Heart left ventricle (tissue), 13 donors: ENCODE measurements around the gene CAPRIN1.

Experiments
- CTCF ChIP-seq, 12 donors: fragments of 200-600 bp; sonication (generic) in 4 of 12; IDR thresholded peaks; one replicate each; pipeline versions ENCODE4 v1.5.0 to v1.8.0; 2018 to 2022; ENCODE audit warnings: antibody characterized with exemption in 12 of 12, mild to moderate bottlenecking in 5 of 12
- POLR2A ChIP-seq, 2 donors: fragments of 450-650 bp; IDR thresholded peaks; one replicate each; pipeline ENCODE4 v1.6.1; 2017; ENCODE audit warnings: antibody characterized with exemption in 2 of 2, mild to moderate bottlenecking in 2 of 2, moderate library complexity in 2 of 2
- donor health status: ischemic (EF 13 %, LVEDD 7.1; RV severe dilation, severe dysfunction).
- donor health status: DM: no; HTN: yes; CAD: no.
- donor health status: DM: no; HTN: no; CAD: no.
- donor health status: ischemic (EF 25% LVEDD 6.9; RV normal size, moderate dysfunction).
- donor health status: ischemic (EF 25% LVEDD 5.7; RV mildly dilated, moderate dysfunction).
- donor health status: ischemic (EF 35%, LVEDD 5.7; RV mildly dilated, moderate dysfunction).
- donor health status: nonischemic (EF 11% LVEDD 7.7; RV severe dilation, severe dysfunction).
- donor health status: DM: yes; HTN: yes; CAD: no.
- donor health status: PGD.
- donor health status: ischemic (EF 29% LVEDD 5.4; RV normal size, mild dysfunction).
- donor health status: nonischemic (EF 23%, LVEDD 6.1; RV moderate dilation, normal function).

GRCh38 chr11:34104680-34105078 is 53.1 kb downstream of the CAPRIN1 start:
- TF ChIP-seq POLR2A (IDR thresholded peaks at IDR 0.05) (no peak), CTCF (IDR thresholded peaks at IDR 0.05) (no peak)
